ENCODE measurements around the gene CTCFL. TPM values are rescaled to one million over a fixed set of nuclear protein-coding genes. Genes with fewer than 3 reads are reported as not detected.

CTCFL gene
- total RNA-seq, 4 donors from 2014 or later, result not detected

DNA sequence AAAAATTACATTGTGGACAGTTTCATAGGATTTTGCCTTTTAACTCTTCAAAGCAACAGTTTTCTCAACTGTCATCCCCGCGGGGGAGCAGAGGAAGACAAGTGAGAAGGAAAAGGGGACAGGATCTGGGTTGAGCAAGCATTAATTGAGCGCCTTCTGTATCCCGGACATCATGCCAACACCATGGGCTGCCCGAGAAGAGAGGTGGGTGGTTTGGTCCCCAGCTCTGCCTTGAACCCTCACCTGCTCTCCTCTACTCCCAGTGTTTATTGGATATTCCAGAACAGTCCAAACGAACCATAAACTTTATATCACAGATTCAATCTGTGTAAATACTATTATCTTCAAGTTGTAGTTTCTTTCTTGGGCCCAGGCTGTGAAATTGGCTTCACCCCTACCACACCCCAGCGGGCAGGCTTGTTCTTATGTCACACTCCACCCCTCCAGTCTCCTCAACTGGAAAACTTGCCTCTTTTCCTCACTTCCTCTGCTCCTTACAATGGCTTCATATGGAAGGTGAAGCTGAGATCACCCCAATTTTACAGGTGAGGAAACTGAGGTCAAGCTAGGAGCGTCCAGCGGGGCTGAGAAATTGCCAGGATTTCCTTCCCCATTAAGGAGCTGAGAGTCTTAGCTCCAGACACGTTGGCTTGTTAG lies 42.0 kb upstream of the CTCFL start:
- Histone ChIP-seq H3K27me3 (peaks cover 0 to 16% of the 10 kb centered on the region in 2 donors), H3K4me1 (peaks cover 0 to 15% (median 1%) of the 10 kb centered on the region in 4 donors), H3K9me3 (no peaks in the 10 kb centered on the region), H3K36me3 (no peaks in the 10 kb centered on the region), H3K4me3 (no peak overlapping the region), H3K27ac (no peak overlapping the region)
- TF ChIP-seq, protein P1, sequence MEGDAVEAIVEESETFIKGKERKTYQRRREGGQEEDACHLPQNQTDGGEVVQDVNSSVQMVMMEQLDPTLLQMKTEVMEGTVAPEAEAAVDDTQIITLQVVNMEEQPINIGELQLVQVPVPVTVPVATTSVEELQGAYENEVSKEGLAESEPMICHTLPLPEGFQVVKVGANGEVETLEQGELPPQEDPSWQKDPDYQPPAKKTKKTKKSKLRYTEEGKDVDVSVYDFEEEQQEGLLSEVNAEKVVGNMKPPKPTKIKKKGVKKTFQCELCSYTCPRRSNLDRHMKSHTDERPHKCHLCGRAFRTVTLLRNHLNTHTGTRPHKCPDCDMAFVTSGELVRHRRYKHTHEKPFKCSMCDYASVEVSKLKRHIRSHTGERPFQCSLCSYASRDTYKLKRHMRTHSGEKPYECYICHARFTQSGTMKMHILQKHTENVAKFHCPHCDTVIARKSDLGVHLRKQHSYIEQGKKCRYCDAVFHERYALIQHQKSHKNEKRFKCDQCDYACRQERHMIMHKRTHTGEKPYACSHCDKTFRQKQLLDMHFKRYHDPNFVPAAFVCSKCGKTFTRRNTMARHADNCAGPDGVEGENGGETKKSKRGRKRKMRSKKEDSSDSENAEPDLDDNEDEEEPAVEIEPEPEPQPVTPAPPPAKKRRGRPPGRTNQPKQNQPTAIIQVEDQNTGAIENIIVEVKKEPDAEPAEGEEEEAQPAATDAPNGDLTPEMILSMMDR (IDR thresholded peaks at IDR 0.05), result no peak
- TF ChIP-seq POLR2A (IDR thresholded peaks at IDR 0.05) (no peak), EP300 (IDR thresholded peaks at IDR 0.05) (no peak)
- no peak for DNase-seq (ENCODE audit: low spot score in 2 of 2)
- 77% methylated on average over 10 of the region's 10 CpGs for WGBS, 2 donors

GRCh38 chr20:57566399-57566798 lies 41.5 kb upstream of the CTCFL start:
- H3K27me3 ChIP-seq, result peaks cover 0 to 16% of the 10 kb centered on the region in 2 donors
- H3K4me1 ChIP-seq, result peaks cover 0 to 15% (median 1%) of the 10 kb centered on the region in 4 donors
- H3K9me3 ChIP-seq, result no peaks in the 10 kb centered on the region
- no peak overlapping the region for H3K4me3 ChIP-seq
- 11 to 18% methylated on average over 1 of the region's 1 CpG for WGBS, 2 donors
- no peak for DNase-seq (ENCODE audit: low spot score in 2 of 2)
- TF ChIP-seq, protein P1 (IDR thresholded peaks at IDR 0.05), result no peak
- TF ChIP-seq EP300 (IDR thresholded peaks at IDR 0.05), result no peak
- no peak for TF ChIP-seq POLR2A (IDR thresholded peaks at IDR 0.05)
- no peak overlapping the region for H3K27ac ChIP-seq
- no peaks in the 10 kb centered on the region for H3K36me3 ChIP-seq

DNA sequence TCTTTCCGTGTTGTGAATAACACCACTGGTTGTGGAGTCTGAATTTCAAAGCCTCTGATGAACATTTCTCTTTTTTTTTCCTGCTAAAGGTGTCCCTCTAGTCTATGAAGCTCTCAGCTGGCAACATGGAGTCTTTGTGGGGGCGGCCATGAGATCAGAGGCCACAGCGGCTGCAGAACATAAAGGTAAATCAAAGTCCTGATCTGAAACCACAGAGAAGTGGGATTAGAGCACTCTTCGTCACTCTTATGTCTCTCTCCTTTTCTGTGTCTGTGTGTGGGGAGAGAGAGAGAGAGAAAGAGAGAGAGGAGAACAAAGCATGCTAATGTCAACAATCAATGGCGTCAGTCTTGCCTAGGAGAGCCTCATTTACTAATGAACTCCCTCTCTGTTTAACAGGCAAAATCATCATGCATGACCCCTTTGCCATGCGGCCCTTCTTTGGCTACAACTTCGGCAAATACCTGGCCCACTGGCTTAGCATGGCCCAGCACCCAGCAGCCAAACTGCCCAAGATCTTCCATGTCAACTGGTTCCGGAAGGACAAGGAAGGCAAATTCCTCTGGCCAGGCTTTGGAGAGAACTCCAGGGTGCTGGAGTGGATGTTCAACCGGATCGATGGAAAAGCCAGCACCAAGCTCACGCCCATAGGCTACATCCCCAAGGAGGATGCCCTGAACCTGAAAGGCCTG lies 40.2 kb upstream of the CTCFL start:
- DNase-seq (ENCODE audit: low spot score in 2 of 2), result no peak
- 85 to 88% methylated on average over 11 of the region's 11 CpGs for WGBS, 2 donors
- no peak for TF ChIP-seq POLR2A (IDR thresholded peaks at IDR 0.05)
- TF ChIP-seq, protein P1 (IDR thresholded peaks at IDR 0.05), result no peak
- no peak for TF ChIP-seq EP300 (IDR thresholded peaks at IDR 0.05)
- Histone ChIP-seq H3K4me1 (peaks cover 0 to 12% (median 0%) of the 10 kb centered on the region in 4 donors), H3K27ac (no peak overlapping the region), H3K9me3 (no peaks in the 10 kb centered on the region), H3K4me3 (no peak overlapping the region), H3K36me3 (no peaks in the 10 kb centered on the region), H3K27me3 (peaks cover 0 to 17% of the 10 kb centered on the region in 2 donors)

DNA sequence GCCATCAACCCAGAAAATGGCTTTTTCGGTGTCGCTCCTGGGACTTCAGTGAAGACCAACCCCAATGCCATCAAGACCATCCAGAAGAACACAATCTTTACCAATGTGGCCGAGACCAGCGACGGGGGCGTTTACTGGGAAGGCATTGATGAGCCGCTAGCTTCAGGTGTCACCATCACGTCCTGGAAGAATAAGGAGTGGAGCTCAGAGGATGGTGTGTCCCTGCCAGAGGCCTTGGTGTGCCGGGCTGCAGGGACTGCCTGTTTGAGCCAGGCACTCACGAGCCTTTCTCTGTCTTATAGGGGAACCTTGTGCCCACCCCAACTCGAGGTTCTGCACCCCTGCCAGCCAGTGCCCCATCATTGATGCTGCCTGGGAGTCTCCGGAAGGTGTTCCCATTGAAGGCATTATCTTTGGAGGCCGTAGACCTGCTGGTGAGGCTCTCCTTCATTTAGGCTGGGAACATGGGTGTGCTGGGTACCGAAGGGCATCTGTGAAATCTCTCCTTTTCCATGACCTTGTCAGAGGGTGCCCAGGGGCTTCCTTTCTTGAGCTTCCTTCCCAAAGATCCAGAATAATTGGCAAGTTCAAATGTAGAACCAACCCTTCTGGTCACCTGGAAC lies 39.4 kb upstream of the CTCFL start:
- H3K36me3 ChIP-seq, result no peaks in the 10 kb centered on the region
- H3K27me3 ChIP-seq, result peaks cover 0 to 23% of the 10 kb centered on the region in 2 donors
- H3K9me3 ChIP-seq, result no peaks in the 10 kb centered on the region
- 87 to 93% methylated on average over 14 of the region's 14 CpGs for WGBS, 2 donors
- TF ChIP-seq POLR2A (IDR thresholded peaks at IDR 0.05) (no peak), EP300 (IDR thresholded peaks at IDR 0.05) (no peak)
- no peak overlapping the region for H3K4me3 ChIP-seq
- DNase-seq (ENCODE audit: low spot score in 2 of 2), result no peak
- H3K4me1 ChIP-seq, result peaks cover 0 to 8% (median 0%) of the 10 kb centered on the region in 4 donors
- no peak overlapping the region for H3K27ac ChIP-seq

DNA sequence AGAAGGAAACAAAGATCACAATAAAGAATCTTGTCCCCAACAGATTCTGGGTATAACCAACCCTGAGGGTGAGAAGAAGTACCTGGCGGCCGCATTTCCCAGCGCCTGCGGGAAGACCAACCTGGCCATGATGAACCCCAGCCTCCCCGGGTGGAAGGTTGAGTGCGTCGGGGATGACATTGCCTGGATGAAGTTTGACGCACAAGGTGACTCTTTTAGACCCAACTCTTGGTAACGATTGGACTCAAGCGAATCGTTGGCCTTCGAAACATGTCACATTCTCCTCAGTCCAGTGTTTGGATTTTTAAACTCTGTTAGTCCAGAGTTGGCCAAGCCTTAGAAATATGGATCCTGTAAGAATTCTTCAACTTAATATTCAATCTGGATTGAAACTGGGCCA lies 38.6 kb upstream of the CTCFL start:
- H3K27ac ChIP-seq, result no peak overlapping the region
- H3K36me3 ChIP-seq, result no peaks in the 10 kb centered on the region
- DNase-seq (ENCODE audit: low spot score in 2 of 2), result no peak
- peaks cover 0 to 28% of the 10 kb centered on the region in 2 donors for H3K27me3 ChIP-seq
- H3K9me3 ChIP-seq, result no peaks in the 10 kb centered on the region
- TF ChIP-seq, protein P1 (IDR thresholded peaks at IDR 0.05), result no peak
- no peak for TF ChIP-seq EP300 (IDR thresholded peaks at IDR 0.05)
- no peak for TF ChIP-seq POLR2A (IDR thresholded peaks at IDR 0.05)
- H3K4me3 ChIP-seq, result no peak overlapping the region
- 97 to 99% methylated on average over 12 of the region's 12 CpGs for WGBS, 2 donors
- H3K4me1 ChIP-seq, result peaks cover 0 to 8% (median 0%) of the 10 kb centered on the region in 4 donors
